GM19468 (cell line): ENCODE measurements around the gene RFC1.

Source experiments
- ATAC-seq: cut with Tn5 transposase; IDR thresholded peaks from one replicate; pipeline ENCODE4 v1.9.1; 2021; ENCODE audit warnings: mild to moderate bottlenecking, moderate library complexity, moderate number of reproducible peaks; ENCODE audit not compliant: unreplicated experiment; ENCODE audit errors: extremely low read depth

Gene RFC1

DNA sequence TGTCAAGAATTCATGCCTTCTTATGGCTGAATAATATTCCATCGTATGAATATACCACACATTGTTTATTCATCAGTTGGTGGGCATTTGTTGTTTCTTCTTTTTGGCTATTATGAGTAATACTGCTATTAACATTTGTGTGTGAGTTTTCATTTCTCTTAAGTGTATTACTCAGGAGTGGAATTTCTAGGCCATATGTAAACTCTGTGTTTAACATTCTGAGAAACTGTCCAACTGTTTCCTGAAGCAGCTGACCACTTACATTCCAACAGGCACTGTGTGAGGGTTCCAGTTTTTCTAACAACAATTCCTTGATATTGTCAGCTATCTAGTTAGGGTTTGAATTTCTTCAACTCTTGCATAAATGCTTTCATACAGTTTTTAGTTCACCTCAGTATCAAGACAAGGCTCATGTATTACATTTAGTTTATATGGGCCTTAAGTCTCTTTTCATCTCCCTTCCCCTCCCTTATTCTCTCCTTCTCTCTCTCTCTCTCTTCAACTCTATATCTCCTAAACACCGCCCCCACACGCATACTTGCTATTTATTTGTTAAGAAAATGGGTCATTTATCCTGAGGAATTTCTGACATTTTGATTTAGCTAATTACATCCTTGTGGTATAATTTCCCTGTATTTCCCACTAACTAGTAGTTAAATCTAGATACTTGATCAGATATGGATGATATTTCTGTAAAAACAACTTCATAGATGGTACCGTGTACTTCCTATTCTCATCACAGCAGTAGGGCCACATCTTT, 106.4 kb downstream of the RFC1 start:
- no peak for ATAC-seq

DNA sequence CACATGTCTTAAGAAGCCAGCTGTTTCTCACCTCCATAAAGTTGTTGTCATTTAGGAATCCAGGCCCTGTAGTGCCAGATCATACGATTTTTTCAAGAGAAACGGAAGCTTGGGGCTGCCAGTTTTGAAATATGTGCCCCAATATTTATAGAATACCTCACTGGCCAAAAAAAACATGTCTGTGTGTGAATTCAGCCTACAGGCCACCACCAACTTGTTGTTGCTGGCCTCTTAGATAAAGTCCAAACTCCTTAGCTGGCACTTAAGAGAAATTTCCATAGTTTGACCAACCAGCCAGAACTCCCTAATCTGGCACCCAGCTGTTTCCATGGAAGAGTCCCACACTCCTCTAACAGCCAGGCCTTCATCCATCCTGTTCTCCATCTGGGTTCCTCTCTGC, 109.7 kb downstream of the RFC1 start:
- ATAC-seq, result no peak

DNA sequence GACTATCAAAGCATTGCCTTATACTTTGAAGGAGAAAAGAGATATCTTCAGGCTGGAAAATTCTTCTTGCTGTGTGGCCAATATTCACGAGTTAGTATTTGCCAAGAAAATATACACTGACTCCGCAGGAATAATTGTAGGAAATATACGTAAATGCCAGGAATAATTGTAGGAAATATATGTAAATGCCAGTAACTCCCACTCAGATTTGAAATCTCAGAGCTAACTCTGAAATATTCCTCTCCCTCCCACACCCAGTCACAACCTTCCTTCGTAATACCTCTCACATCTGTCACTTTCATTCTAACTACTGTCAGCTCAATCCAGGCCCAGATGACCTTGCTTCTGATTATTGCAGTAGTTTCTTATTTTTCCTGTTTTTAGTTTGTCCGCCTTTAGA, 110.3 kb downstream of the RFC1 start:
- no peak for ATAC-seq

DNA sequence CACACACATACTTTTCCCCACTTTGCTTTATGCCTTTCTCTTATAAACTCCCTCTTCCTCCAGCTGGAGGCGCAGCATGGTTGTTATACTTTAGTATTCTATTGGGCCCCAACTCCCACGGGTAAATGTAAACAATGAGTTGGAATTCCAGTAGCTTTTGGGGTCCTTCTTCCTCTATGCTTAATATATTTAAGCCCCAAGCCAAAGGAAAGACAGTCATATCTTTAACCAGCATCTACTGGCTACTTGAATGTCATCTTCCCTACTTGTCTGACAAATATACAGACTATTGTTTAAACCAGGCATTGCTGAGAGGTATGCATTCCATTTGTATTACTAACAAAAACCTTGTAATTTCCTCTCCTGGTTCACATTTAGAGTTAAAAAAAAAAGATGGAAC, 110.9 kb downstream of the RFC1 start:
- ATAC-seq, result no peak

DNA sequence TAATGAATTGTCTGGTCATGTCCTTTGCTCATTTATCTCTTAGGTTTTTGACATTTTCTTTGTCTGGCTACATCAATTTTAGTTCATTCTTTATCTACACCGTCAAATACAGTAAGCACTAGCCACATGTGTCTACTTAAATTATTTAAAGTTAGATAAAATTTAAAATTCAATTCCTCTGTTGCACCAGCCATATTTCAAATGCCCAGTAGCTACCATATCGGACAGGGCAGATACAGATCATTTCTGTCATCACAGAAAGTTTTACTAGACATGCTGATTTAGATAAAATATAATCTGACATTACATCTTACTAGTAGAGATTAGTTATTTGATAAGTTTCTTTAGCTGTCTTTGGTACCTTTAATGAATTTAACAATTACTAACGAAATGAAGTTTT, 122.7 kb downstream of the RFC1 start:
- no peak for ATAC-seq
